Caco-2 (cell line): ENCODE data around the gene PDE9A. TPM values are rescaled to one million over a fixed set of nuclear protein-coding genes. Genes with fewer than 3 reads are reported as not detected.

Experiments used
- BruUV-seq: library from RNA; stranded (reverse); fragments of 400-500 nt; replicated peaks from 2 replicates; lab custom pipeline; 2021; lab: Mats Ljungman, UMichigan
- CTCF ChIA-PET: fragments of 300-600 bp; sonication (Branson Sonifier 250); formaldehyde crosslinking; loops from one replicate; lab custom pipeline; 2022; ENCODE audit warnings: antibody characterized with exemption; lab: Charles Lee
- POLR2A ChIA-PET: fragments of 300-600 bp; sonication (Branson Sonifier 250); formaldehyde crosslinking; loops from one replicate; lab custom pipeline; 2022; ENCODE audit warnings: antibody characterized with exemption; lab: Charles Lee
- DNase-seq, 2 experiments: peaks; one replicate each; pipeline versions ENCODE4 v3.0.0 to v3.0.0-alpha.2; 2020 to 2022
- H3K27me3 ChIP-seq: replicated peaks from 2 replicates; pipeline ENCODE4 v1.6.0; 2011; ENCODE audit warnings: low read length; ENCODE audit not compliant: control insufficient read depth, insufficient read depth
- H3K36me3 ChIP-seq: 2 replicates; pipeline ENCODE4 v1.5.1; 2011; ENCODE audit warnings: low read length; ENCODE audit not compliant: control insufficient read depth, insufficient read depth
- H3K4me1 ChIP-seq: fragments of 250-450 bp; sonication (Bioruptor Pico); 2 replicates; pipeline ENCODE4 v1.5.1; 2020; ENCODE audit warnings: mild to moderate bottlenecking
- H3K4me3 ChIP-seq: 2 replicates; pipeline ENCODE4 v1.5.1; 2011; ENCODE audit warnings: low read depth, mild to moderate bottlenecking, control low read depth, low read length
- H3K9me3 ChIP-seq: fragments of 250-450 bp; sonication (Bioruptor Pico); 2 replicates; pipeline ENCODE4 v1.5.1; 2020; ENCODE audit warnings: mild to moderate bottlenecking, moderate library complexity
- H3K27ac Mint-ChIP-seq: one replicate; pipeline ENCODE4 v1.8.0; 2022; ENCODE audit warnings: mixed read lengths; ENCODE audit not compliant: unreplicated experiment
- H3K27me3 Mint-ChIP-seq: one replicate; pipeline ENCODE4 v1.8.0; 2022; ENCODE audit warnings: mixed read lengths; ENCODE audit not compliant: insufficient read depth, unreplicated experiment
- H3K36me3 Mint-ChIP-seq: one replicate; pipeline ENCODE4 v1.8.0; 2022; ENCODE audit warnings: mild to moderate bottlenecking, mixed read lengths; ENCODE audit not compliant: insufficient read depth, unreplicated experiment
- H3K4me1 Mint-ChIP-seq: one replicate; pipeline ENCODE4 v1.8.0; 2022; ENCODE audit warnings: low read depth, mixed read lengths; ENCODE audit not compliant: unreplicated experiment
- H3K4me3 Mint-ChIP-seq: one replicate; pipeline ENCODE4 v1.8.0; 2022; ENCODE audit warnings: mild to moderate bottlenecking, moderate library complexity, mixed read lengths; ENCODE audit not compliant: unreplicated experiment
- H3K9me3 Mint-ChIP-seq: one replicate; pipeline ENCODE4 v1.8.0; 2022; ENCODE audit warnings: mixed read lengths; ENCODE audit not compliant: unreplicated experiment
- intact Hi-C: fragments of 100-400 bp; cut with micrococcal nuclease; formaldehyde crosslinking; loops from one replicate; pipeline ENCODE4 v1.10.0; 2022; ENCODE audit not compliant: unreplicated experiment
- total RNA-seq: library from RNA; stranded (reverse); gene quantifications from 2 replicates; pipeline ENCODE4 v1.2.3, GENCODE V29; 2022
- TF ChIP-seq, protein P1 (sequence below), 2 experiments: fragments of 200-600 bp in 1 of 2; IDR thresholded peaks; 1 replicate in 1 of 2; 2 replicates in 1 of 2; pipeline versions ENCODE4 v1.5.1 to v1.8.0; 2011 to 2022; ENCODE audit warnings: antibody characterized with exemption in 1 of 2, control low read depth in 1 of 2, inconsistent platforms in 1 of 2, low read depth in 1 of 2, low read length in 1 of 2, mild to moderate bottlenecking in 1 of 2, moderate library complexity in 1 of 2; ENCODE audit not compliant: insufficient read depth in 1 of 2, severe bottlenecking in 1 of 2, unreplicated experiment in 1 of 2

PDE9A gene
- total RNA-seq, 1 experiment from 2014 or later: 9.7 TPM

DNA sequence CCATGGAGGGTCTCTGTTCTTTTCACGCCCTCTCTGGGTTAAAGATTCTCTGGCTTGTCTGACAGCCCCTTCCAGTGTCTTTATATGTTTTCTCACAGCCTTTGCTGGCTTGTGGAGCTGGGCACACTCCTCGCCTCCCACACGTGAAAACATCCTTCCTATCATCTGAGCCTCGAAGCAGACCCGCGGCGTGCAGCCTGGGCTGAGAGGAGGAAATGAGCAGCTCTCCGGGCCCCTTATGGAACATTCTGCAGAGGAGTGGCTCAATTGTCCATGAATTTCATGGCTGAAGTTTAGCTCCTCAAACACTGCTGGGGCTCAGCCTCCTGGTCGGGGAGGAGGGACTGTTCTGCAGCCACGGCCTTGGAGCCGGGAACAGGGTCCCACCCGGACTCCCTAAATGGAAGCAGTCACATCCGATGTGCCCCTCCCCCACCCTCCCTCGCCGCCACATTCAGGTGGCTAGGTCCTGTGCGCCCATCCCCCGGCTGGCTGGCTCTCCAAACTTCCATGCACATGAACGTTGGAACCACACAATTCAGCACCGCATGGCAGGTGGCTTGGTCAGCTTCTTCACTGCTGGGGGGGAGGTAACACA lies 15.1 kb upstream of the PDE9A start:
- H3K27me3 Mint-ChIP-seq: no peaks in the 10 kb centered on the region
- Histone ChIP-seq H3K4me1 (no peaks in the 10 kb centered on the region), H3K4me3 (no peak overlapping the region), H3K27me3 (no peaks in the 10 kb centered on the region), H3K9me3 (no peaks in the 10 kb centered on the region), H3K36me3 (no peaks in the 10 kb centered on the region)
- DNase-seq: no peak
- TF ChIP-seq, protein P1, sequence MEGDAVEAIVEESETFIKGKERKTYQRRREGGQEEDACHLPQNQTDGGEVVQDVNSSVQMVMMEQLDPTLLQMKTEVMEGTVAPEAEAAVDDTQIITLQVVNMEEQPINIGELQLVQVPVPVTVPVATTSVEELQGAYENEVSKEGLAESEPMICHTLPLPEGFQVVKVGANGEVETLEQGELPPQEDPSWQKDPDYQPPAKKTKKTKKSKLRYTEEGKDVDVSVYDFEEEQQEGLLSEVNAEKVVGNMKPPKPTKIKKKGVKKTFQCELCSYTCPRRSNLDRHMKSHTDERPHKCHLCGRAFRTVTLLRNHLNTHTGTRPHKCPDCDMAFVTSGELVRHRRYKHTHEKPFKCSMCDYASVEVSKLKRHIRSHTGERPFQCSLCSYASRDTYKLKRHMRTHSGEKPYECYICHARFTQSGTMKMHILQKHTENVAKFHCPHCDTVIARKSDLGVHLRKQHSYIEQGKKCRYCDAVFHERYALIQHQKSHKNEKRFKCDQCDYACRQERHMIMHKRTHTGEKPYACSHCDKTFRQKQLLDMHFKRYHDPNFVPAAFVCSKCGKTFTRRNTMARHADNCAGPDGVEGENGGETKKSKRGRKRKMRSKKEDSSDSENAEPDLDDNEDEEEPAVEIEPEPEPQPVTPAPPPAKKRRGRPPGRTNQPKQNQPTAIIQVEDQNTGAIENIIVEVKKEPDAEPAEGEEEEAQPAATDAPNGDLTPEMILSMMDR (IDR thresholded peaks at IDR 0.05; ENCODE audit: insufficient read depth in 1 of 2, low read depth in 1 of 2, low read length in 1 of 2, severe bottlenecking in 1 of 2, unreplicated experiment in 1 of 2): no peak
- BruUV-seq: no TSS peak
- POLR2A ChIA-PET: no interaction called here
- H3K4me1 Mint-ChIP-seq: no peaks in the 10 kb centered on the region
- intact Hi-C loops: no loop called here
- H3K36me3 Mint-ChIP-seq: no peaks in the 10 kb centered on the region
- H3K27ac Mint-ChIP-seq: no peak overlapping the region
- CTCF ChIA-PET: no interaction called here
- no peak overlapping the region for H3K4me3 Mint-ChIP-seq
- H3K9me3 Mint-ChIP-seq: no peaks in the 10 kb centered on the region

DNA sequence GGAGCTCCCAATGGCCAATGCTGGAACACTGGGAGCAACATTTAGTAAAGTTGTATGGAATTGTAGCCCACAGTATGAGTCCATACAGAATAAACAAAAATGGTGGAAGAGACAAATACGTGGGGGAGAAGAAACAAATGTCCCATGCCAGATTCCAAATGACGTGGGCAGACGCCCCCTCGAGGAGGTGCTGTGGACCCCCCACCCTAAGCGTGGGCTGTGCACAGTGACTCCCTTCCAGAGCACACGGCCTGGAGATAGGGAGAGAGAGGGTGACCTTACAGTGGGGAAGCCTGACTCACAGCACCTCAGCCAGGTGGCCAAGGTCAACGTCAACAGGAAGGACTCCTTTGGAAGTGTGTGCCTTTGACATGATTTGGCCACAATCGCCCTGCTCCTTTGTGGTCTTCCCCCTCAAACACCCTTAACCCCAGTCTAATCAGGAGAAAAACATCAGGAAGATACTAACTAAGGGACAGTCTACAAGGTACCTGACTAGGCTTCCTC lies 13.7 kb upstream of the PDE9A start:
- TF ChIP-seq, protein P1 (IDR thresholded peaks at IDR 0.05; ENCODE audit: insufficient read depth in 1 of 2, low read depth in 1 of 2, low read length in 1 of 2, severe bottlenecking in 1 of 2, unreplicated experiment in 1 of 2): no peak
- DNase-seq: no peak
- H3K27me3 Mint-ChIP-seq: no peaks in the 10 kb centered on the region
- no TSS peak for BruUV-seq
- no peaks in the 10 kb centered on the region for H3K36me3 Mint-ChIP-seq
- H3K36me3 ChIP-seq: no peaks in the 10 kb centered on the region
- H3K9me3 Mint-ChIP-seq: no peaks in the 10 kb centered on the region
- CTCF ChIA-PET: interaction anchor here (1.2 to 1.3 kb wide), 2 partner anchors 15 to 46 kb away, joined by 3 to 7 read pairs; no protein-coding TSS in a partner anchor
- no peaks in the 10 kb centered on the region for H3K9me3 ChIP-seq
- H3K27me3 ChIP-seq: no peaks in the 10 kb centered on the region
- no peak overlapping the region for H3K27ac Mint-ChIP-seq
- intact Hi-C loops: no loop called here
- H3K4me1 Mint-ChIP-seq: no peaks in the 10 kb centered on the region
- H3K4me1 ChIP-seq: no peaks in the 10 kb centered on the region
- POLR2A ChIA-PET: no interaction called here
- no peak overlapping the region for H3K4me3 ChIP-seq
- no peak overlapping the region for H3K4me3 Mint-ChIP-seq

- POLR2A ChIA-PET: no interaction called here
- no peak for DNase-seq
- Histone ChIP-seq H3K9me3 (no peaks in the 10 kb centered on the region), H3K36me3 (no peaks in the 10 kb centered on the region), H3K4me1 (no peaks in the 10 kb centered on the region), H3K4me3 (no peak overlapping the region), H3K27me3 (no peaks in the 10 kb centered on the region)
- no peak overlapping the region for H3K27ac Mint-ChIP-seq
- no TSS peak for BruUV-seq
- CTCF ChIA-PET: interaction anchor here (0.5 to 1.3 kb wide), 4 partner anchors 14 to 164 kb away, joined by 3 to 7 read pairs (median 3); no protein-coding TSS in a partner anchor
- H3K4me1 Mint-ChIP-seq: no peaks in the 10 kb centered on the region
- no peaks in the 10 kb centered on the region for H3K27me3 Mint-ChIP-seq
- no peaks in the 10 kb centered on the region for H3K36me3 Mint-ChIP-seq
- H3K4me3 Mint-ChIP-seq: no peak overlapping the region
- TF ChIP-seq, protein P1 (IDR thresholded peaks at IDR 0.05; ENCODE audit: insufficient read depth in 1 of 2, low read depth in 1 of 2, low read length in 1 of 2, severe bottlenecking in 1 of 2, unreplicated experiment in 1 of 2): no peak
- intact Hi-C loops: no loop called here
- H3K9me3 Mint-ChIP-seq: no peaks in the 10 kb centered on the region
Measured at GRCh38 chr21:42640486-42640885, 12.9 kb upstream of the PDE9A start.
